ENCODE measurements around the gene ZP1. TPM values are rescaled to one million over a fixed set of nuclear protein-coding genes. Genes with fewer than 3 reads are reported as not detected.

ZP1 gene
- total RNA-seq, 1 experiment from 2014 or later: not detected

GRCh38 chr11:60862171-60862570 is 5.2 kb upstream of the ZP1 start:
- Histone ChIP-seq H3K27me3 (replicated peaks; ENCODE audit: control insufficient read depth, insufficient read depth, low read length) (no peaks in the 10 kb centered on the region), H3K4me3 (ENCODE audit: low read depth, low read length) (no peak overlapping the region), H3K4me1 (no peaks in the 10 kb centered on the region), H3K9me3 (no peaks in the 10 kb centered on the region), H3K36me3 (ENCODE audit: control insufficient read depth, insufficient read depth, low read length) (no peaks in the 10 kb centered on the region)
- H3K27ac Mint-ChIP-seq (ENCODE audit: unreplicated experiment): no peak overlapping the region
- no peak for TF ChIP-seq CTCF (IDR thresholded peaks at IDR 0.05; ENCODE audit: insufficient read depth in 1 of 2, low read depth in 1 of 2, low read length in 1 of 2, severe bottlenecking in 1 of 2, unreplicated experiment in 1 of 2)
- no peak for DNase-seq
- no peaks in the 10 kb centered on the region for H3K9me3 Mint-ChIP-seq (ENCODE audit: unreplicated experiment)
- intact Hi-C loops (cut with micrococcal nuclease; ENCODE audit: unreplicated experiment): no loop called here
- H3K27me3 Mint-ChIP-seq (ENCODE audit: insufficient read depth, unreplicated experiment): peaks cover 5% of the 10 kb centered on the region
- ChIA-PET POLR2A (no interaction called here), CTCF (no interaction called here)
- no peak overlapping the region for H3K4me3 Mint-ChIP-seq (ENCODE audit: unreplicated experiment)
- H3K36me3 Mint-ChIP-seq (ENCODE audit: insufficient read depth, unreplicated experiment): no peaks in the 10 kb centered on the region
- H3K4me1 Mint-ChIP-seq (ENCODE audit: low read depth, unreplicated experiment): peaks cover 7% of the 10 kb centered on the region
- BruUV-seq (replicated peaks): no TSS peak

GRCh38 chr11:60863550-60864521 is 3.5 kb upstream of the ZP1 start:
- H3K4me3 ChIP-seq (ENCODE audit: low read depth, low read length): no peak overlapping the region
- H3K27ac Mint-ChIP-seq (ENCODE audit: unreplicated experiment): no peak overlapping the region
- ChIA-PET CTCF (interaction anchor here (1.1 kb wide), 1 partner anchor 36 kb away, joined by 3 read pairs; no protein-coding TSS in a partner anchor), POLR2A (no interaction called here)
- no peaks in the 10 kb centered on the region for H3K9me3 Mint-ChIP-seq (ENCODE audit: unreplicated experiment)
- intact Hi-C loops (cut with micrococcal nuclease; ENCODE audit: unreplicated experiment): no loop called here
- no peak for DNase-seq
- no TSS peak for BruUV-seq (replicated peaks)
- H3K27me3 Mint-ChIP-seq (ENCODE audit: insufficient read depth, unreplicated experiment): peaks cover 5% of the 10 kb centered on the region
- no peaks in the 10 kb centered on the region for H3K4me1 ChIP-seq
- no peaks in the 10 kb centered on the region for H3K27me3 ChIP-seq (replicated peaks; ENCODE audit: control insufficient read depth, insufficient read depth, low read length)
- peaks cover 7% of the 10 kb centered on the region for H3K4me1 Mint-ChIP-seq (ENCODE audit: low read depth, unreplicated experiment)
- no peaks in the 10 kb centered on the region for H3K36me3 ChIP-seq (ENCODE audit: control insufficient read depth, insufficient read depth, low read length)
- H3K9me3 ChIP-seq: no peaks in the 10 kb centered on the region
- H3K4me3 Mint-ChIP-seq (ENCODE audit: unreplicated experiment): no peak overlapping the region
- TF ChIP-seq CTCF (IDR thresholded peaks at IDR 0.05; ENCODE audit: insufficient read depth in 1 of 2, low read depth in 1 of 2, low read length in 1 of 2, severe bottlenecking in 1 of 2, unreplicated experiment in 1 of 2): no peak
- H3K36me3 Mint-ChIP-seq (ENCODE audit: insufficient read depth, unreplicated experiment): no peaks in the 10 kb centered on the region

- Mint-ChIP-seq H3K9me3 (ENCODE audit: unreplicated experiment) (no peaks in the 10 kb centered on the region), H3K36me3 (ENCODE audit: insufficient read depth, unreplicated experiment) (no peaks in the 10 kb centered on the region), H3K27ac (ENCODE audit: unreplicated experiment) (no peak overlapping the region), H3K27me3 (ENCODE audit: insufficient read depth, unreplicated experiment) (peaks cover 5% of the 10 kb centered on the region), H3K4me3 (ENCODE audit: unreplicated experiment) (no peak overlapping the region), H3K4me1 (ENCODE audit: low read depth, unreplicated experiment) (peaks cover 7% of the 10 kb centered on the region)
- Histone ChIP-seq H3K27me3 (replicated peaks; ENCODE audit: control insufficient read depth, insufficient read depth, low read length) (no peaks in the 10 kb centered on the region), H3K4me3 (ENCODE audit: low read depth, low read length) (no peak overlapping the region), H3K4me1 (no peaks in the 10 kb centered on the region), H3K36me3 (ENCODE audit: control insufficient read depth, insufficient read depth, low read length) (no peaks in the 10 kb centered on the region), H3K9me3 (no peaks in the 10 kb centered on the region)
- TF ChIP-seq CTCF (IDR thresholded peaks at IDR 0.05; ENCODE audit: insufficient read depth in 1 of 2, low read depth in 1 of 2, low read length in 1 of 2, severe bottlenecking in 1 of 2, unreplicated experiment in 1 of 2): no peak
- ChIA-PET POLR2A (no interaction called here), CTCF (interaction anchor here (1.0 to 1.1 kb wide), 2 partner anchors 34 to 35 kb away, joined by 3 to 4 read pairs; no protein-coding TSS in a partner anchor)
- intact Hi-C loops (cut with micrococcal nuclease; ENCODE audit: unreplicated experiment): no loop called here
- DNase-seq: no peak
- no TSS peak for BruUV-seq (replicated peaks)
These were observed 2.4 kb upstream of the ZP1 start for GRCh38 chr11:60864856-60865513.
